Urinary bladder (tissue), 4 donors: Measurements from ENCODE around the gene ZBTB46. TPM values are rescaled to one million over a fixed set of nuclear protein-coding genes. Genes with fewer than 3 reads are reported as not detected.
A peak's percentile ranks its signal among the peaks of the same experiment; 100 is the strongest.

Experiments used
- DNase-seq: peaks from one replicate; pipeline ENCODE4 v3.0.0-alpha.2; 2015; ENCODE audit errors: extremely low spot score
- H3K27ac ChIP-seq: one replicate; pipeline ENCODE4 v1.5.1; 2013; ENCODE audit warnings: low read depth, mild to moderate bottlenecking, moderate library complexity
- H3K36me3 ChIP-seq: one replicate; pipeline ENCODE4 v1.6.1; 2013; ENCODE audit warnings: mild to moderate bottlenecking, moderate library complexity; ENCODE audit not compliant: insufficient read depth
- H3K4me1 ChIP-seq: one replicate; pipeline ENCODE4 v1.6.1; 2013; ENCODE audit warnings: mild to moderate bottlenecking, moderate library complexity; ENCODE audit not compliant: insufficient read depth
- H3K4me3 ChIP-seq: one replicate; pipeline ENCODE4 v1.5.1; 2013; ENCODE audit warnings: low read depth, low read length
- WGBS: extraction: QIAGEN DNeasy Blood & Tissue Kit; methylation state at CpG from one replicate; pipeline ENCODE4 v1.1.7; 2013; 5-methylcytosine and 5-hydroxymethylcytosine counted together
- polyA plus RNA-seq: library from polyadenylated mRNA; stranded (reverse); fragments of 200-250 nt; gene quantifications from one replicate; pipeline ENCODE4 v1.2.3, GENCODE V29; 2013
- total RNA-seq: library from RNA; depleted of rRNA; stranded (reverse); fragments of >200 nt; gene quantifications from one replicate; pipeline ENCODE4 v1.2.3, GENCODE V29; 2014
- donor health status: healthy with polysubstance abuse.
- donor health status: healthy.

ZBTB46 gene
- total and polyA plus RNA-seq, 2 donors = 6.7 to 10.6 TPM

- WGBS = 93% methylated on average over 47 of the region's 47 CpGs
- H3K36me3 ChIP-seq = no peaks in the 10 kb centered on the region
- no peak overlapping the region for H3K4me3 ChIP-seq
- no peaks in the 10 kb centered on the region for H3K4me1 ChIP-seq
- H3K27ac ChIP-seq = no peak overlapping the region
- DNase-seq = no peak
Observed at GRCh38 chr20:63746751-63747315, 84.2 kb downstream of the ZBTB46 start.

- H3K36me3 ChIP-seq = no peaks in the 10 kb centered on the region
- no peak for DNase-seq
- WGBS = 89% methylated on average over 26 of the region's 26 CpGs
Observed at GRCh38 chr20:63745961-63746731, 84.9 kb downstream of the ZBTB46 start.

GRCh38 chr20:63745424-63745805 lies 85.6 kb downstream of the ZBTB46 start:
- Histone ChIP-seq H3K36me3 (no peaks in the 10 kb centered on the region), H3K4me3 (no peak overlapping the region), H3K27ac (no peak overlapping the region), H3K4me1 (no peaks in the 10 kb centered on the region)
- 78% methylated on average over 15 of the region's 15 CpGs for WGBS
- DNase-seq = no peak

More at GRCh38 chr20:63745961-63746731, 84.9 kb downstream of the ZBTB46 start:
- Histone ChIP-seq H3K27ac (no peak overlapping the region), H3K4me3 (no peak overlapping the region), H3K4me1 (no peaks in the 10 kb centered on the region)

- no peaks in the 10 kb centered on the region for H3K36me3 ChIP-seq
- H3K27ac ChIP-seq = no peak overlapping the region
- H3K4me3 ChIP-seq = no peak overlapping the region
- 77% methylated on average over 25 of the region's 25 CpGs for WGBS
- no peak for DNase-seq
- H3K4me1 ChIP-seq = no peaks in the 10 kb centered on the region
Observed at GRCh38 chr20:63744574-63745423, 86.3 kb downstream of the ZBTB46 start.

DNA sequence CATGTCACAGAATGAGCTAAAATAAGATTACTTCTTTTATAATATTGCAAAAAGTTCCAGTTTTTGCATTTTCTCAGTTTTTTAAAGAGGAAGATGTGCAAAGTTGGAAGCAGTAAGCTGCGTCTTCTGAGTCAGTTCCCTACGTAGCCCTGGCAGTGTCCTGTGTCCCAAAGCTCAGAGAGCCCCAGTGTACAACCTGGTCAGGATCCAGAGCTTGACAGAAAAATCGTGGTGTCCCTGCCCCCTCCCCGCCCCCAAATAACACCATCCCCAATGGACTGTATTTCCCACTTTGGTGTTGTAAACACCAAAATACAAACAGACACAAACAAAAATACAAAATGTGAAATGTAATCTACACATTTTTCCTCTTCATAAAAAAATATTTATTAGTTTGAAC lies 86.9 kb downstream of the ZBTB46 start:
- H3K27ac ChIP-seq = no peak overlapping the region
- DNase-seq = no peak
- H3K36me3 ChIP-seq = no peaks in the 10 kb centered on the region
- no peak overlapping the region for H3K4me3 ChIP-seq
- WGBS = 68% methylated on average over 4 of the region's 4 CpGs
- H3K4me1 ChIP-seq = no peaks in the 10 kb centered on the region

DNA sequence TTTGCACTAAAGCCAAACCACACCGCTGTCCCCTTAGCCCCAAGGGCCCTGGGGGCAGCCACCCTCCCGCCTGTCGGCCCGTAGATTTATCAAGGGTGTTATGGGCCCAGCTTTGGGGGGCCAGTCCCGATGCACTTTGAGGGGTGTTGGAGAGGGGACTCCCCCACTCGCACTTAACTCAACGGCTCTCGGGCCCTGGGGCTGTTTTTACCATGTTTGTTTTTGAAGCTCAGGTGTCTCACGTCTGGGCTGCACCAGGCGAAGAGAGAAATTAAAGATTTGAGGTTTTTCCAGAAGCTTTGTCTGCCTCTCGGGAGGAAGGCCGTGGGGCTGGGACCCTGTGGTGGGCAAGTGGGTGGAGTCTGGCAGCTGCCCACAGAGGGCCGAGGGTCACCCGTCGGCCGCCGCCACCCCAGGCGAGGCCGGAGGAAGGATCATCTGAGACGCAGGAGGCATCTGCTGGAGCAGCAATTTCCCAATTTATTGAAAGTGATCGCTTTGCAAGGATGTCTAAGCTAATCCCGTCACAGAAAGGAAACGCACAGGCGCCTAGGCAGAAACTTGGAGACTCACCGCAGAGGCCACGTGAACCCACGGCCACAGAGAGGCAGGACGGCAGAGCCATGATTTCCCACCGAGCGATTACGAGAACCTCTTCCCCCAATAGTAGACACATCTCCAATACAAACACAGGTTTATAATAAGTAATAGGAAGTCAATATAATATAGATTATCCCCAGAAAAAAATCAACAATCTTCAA lies 87.7 kb downstream of the ZBTB46 start:
- 83% methylated on average over 31 of the region's 31 CpGs for WGBS
- no peak overlapping the region for H3K27ac ChIP-seq
- no peaks in the 10 kb centered on the region for H3K36me3 ChIP-seq
- DNase-seq = no peak
- no peaks in the 10 kb centered on the region for H3K4me1 ChIP-seq
- H3K4me3 ChIP-seq = no peak overlapping the region

DNA sequence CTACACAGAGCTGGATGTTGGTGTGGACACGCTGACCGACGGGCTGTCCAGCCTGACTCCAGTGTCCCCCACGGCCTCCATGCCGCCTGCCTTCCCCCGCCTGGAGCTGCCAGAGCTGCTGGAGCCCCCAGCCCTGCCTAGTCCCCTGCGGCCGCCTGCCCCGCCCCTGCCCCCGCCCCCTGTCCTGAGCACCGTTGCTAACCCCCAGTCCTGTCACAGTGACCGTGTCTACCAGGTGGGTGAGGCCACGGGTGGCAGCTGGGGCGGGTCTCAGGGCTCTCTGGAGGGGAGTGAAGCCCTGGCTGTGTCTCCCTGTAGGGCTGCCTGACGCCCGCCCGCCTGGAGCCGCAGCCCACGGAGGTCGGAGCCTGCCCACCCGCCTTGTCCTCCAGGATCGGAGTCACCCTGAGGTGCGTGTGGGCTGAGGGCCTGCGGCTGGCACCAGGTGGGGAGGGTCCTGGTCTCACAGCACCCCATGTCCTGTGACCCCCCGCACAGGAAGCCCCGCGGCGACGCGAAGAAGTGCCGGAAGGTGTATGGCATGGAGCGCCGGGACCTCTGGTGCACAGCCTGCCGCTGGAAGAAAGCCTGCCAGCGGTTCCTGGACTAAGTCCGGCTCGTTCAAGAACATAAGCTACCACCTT lies 88.6 kb downstream of the ZBTB46 start:
- no peak for DNase-seq
- WGBS = 83% methylated on average over 37 of the region's 37 CpGs
- Histone ChIP-seq H3K27ac (no peak overlapping the region), H3K4me1 (no peaks in the 10 kb centered on the region), H3K36me3 (no peaks in the 10 kb centered on the region), H3K4me3 (no peak overlapping the region)

DNA sequence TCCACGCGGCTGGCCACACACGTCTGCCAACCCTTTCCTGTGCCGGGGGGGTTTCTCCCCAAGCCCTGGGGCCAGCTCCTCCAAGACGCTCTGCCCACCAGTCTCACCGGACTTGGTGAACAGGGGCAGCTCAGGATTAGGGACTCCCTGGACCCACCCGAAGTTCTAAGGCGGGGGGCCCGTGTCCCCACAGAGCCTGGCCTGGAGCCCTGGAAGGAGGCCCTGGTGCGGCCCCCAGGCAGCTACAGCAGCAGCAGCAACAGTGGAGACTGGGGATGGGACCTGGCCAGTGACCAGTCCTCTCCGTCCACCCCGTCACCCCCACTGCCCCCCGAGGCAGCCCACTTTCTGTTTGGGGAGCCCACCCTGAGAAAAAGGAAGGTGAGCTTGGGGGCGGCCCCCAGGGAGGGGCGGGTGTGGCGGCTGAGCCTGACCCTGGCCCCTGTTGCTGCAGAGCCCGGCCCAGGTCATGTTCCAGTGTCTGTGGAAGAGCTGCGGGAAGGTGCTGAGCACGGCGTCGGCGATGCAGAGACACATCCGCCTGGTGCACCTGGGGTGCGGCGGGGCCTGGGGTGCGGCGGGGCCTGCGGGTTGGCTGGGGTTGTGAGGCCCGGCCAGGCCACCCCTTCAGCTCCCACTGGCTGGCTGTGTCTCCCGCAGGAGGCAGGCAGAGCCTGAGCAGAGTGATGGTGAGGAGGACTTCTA lies 89.2 kb downstream of the ZBTB46 start:
- Histone ChIP-seq H3K4me3 (no peak overlapping the region), H3K36me3 (no peaks in the 10 kb centered on the region), H3K27ac (peak overlapping the region; percentile 94), H3K4me1 (no peaks in the 10 kb centered on the region)
- DNase-seq = no peak
- 77% methylated on average over 30 of the region's 30 CpGs for WGBS

GRCh38 chr20:63741354-63741675 lies 89.7 kb downstream of the ZBTB46 start:
- peak overlapping the region; percentile 94 for H3K27ac ChIP-seq
- 30% methylated on average over 6 of the region's 6 CpGs for WGBS
- DNase-seq = no peak
- H3K4me1 ChIP-seq = no peaks in the 10 kb centered on the region
- H3K36me3 ChIP-seq = peaks cover 1% of the 10 kb centered on the region
- H3K4me3 ChIP-seq = no peak overlapping the region

GRCh38 chr20:63740627-63741353 lies 90.3 kb downstream of the ZBTB46 start:
- H3K27ac ChIP-seq = peak overlapping the region; percentile 94
- 3% methylated on average over 29 of the region's 29 CpGs for WGBS
- H3K4me1 ChIP-seq = no peaks in the 10 kb centered on the region
- DNase-seq = peak; percentile 67
- peaks cover 1% of the 10 kb centered on the region for H3K36me3 ChIP-seq
- H3K4me3 ChIP-seq = peak overlapping the region; percentile 79

DNA sequence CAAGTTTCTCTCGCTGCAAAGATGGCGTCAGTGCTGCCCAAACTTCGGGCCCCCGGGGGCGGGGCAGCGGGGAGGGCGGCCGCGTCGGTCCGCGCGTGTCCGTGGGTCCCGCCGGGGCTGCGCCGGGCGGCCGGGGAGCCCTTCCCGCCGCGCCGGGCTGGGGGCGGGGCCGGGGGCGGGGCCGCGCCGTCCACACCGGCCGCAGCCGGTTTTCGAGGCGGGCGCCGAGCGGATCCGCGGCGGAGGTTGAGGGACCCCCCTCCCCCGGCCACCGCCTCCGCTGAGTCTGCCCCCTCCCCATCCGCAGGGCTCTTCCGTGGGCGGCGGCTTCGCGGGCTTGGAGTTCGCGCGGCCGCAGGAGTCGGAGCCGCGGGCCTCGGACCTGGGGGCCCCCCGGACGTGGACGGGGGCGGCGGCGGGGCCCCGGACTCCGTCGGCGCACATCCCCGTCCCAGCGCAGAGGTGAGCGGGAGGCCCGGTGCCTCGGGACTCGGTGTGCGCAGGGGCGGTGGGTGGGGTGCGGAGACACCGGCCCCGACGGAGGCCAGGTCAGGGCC lies 90.9 kb downstream of the ZBTB46 start:
- Histone ChIP-seq H3K36me3 (peaks cover 1% of the 10 kb centered on the region), H3K4me1 (no peaks in the 10 kb centered on the region), H3K27ac (peak overlapping the region; percentile 94), H3K4me3 (peak overlapping the region; percentile 79)
- under 1% methylated on average over 80 of the region's 80 CpGs for WGBS
- DNase-seq = no peak
